Superior temporal gyrus (tissue), 1 donor: ENCODE data around the gene LRRC61.

Source experiments
- DNase-seq: peaks from one replicate; pipeline ENCODE4 v3.0.0-alpha.2; 2016; ENCODE audit errors: extremely low spot score

Gene LRRC61

GRCh38 chr7:150370612-150371071 is 47.5 kb downstream of the LRRC61 start:
- no peak for DNase-seq

- DNase-seq = no peak
These were observed 48.2 kb downstream of the LRRC61 start for GRCh38 chr7:150371131-150371995.

DNA sequence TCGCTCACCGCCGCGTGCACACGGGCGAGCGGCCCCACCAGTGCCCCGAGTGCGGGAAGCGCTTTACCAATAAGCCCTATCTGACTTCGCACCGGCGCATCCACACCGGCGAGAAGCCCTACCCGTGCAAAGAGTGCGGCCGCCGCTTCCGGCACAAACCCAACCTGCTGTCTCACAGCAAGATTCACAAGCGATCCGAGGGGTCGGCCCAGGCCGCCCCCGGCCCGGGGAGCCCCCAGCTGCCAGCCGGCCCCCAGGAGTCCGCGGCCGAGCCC is 48.8 kb downstream of the LRRC61 start:
- DNase-seq = no peak

DNA sequence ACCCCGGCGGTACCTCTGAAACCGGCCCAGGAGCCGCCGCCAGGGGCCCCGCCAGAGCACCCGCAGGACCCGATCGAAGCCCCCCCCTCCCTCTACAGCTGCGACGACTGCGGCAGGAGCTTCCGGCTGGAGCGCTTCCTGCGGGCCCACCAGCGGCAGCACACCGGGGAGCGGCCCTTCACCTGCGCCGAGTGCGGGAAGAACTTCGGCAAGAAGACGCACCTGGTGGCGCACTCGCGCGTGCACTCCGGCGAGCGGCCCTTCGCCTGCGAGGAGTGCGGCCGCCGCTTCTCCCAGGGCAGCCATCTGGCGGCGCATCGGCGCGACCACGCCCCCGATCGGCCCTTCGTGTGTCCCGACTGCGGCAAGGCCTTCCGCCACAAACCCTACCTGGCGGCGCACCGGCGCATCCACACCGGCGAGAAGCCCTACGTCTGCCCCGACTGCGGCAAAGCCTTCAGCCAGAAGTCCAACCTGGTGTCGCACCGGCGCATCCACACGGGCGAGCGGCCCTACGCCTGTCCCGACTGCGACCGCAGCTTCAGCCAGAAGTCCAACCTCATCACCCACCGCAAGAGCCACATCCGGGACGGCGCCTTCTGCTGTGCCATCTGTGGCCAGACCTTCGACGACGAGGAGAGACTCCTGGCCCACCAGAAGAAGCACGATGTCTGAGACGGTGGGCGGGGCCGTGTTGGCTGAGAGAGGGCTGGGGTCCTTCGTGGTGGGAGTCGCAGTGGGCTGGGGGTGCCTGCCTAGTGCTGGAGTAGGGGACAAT is 49.3 kb downstream of the LRRC61 start:
- no peak for DNase-seq

DNA sequence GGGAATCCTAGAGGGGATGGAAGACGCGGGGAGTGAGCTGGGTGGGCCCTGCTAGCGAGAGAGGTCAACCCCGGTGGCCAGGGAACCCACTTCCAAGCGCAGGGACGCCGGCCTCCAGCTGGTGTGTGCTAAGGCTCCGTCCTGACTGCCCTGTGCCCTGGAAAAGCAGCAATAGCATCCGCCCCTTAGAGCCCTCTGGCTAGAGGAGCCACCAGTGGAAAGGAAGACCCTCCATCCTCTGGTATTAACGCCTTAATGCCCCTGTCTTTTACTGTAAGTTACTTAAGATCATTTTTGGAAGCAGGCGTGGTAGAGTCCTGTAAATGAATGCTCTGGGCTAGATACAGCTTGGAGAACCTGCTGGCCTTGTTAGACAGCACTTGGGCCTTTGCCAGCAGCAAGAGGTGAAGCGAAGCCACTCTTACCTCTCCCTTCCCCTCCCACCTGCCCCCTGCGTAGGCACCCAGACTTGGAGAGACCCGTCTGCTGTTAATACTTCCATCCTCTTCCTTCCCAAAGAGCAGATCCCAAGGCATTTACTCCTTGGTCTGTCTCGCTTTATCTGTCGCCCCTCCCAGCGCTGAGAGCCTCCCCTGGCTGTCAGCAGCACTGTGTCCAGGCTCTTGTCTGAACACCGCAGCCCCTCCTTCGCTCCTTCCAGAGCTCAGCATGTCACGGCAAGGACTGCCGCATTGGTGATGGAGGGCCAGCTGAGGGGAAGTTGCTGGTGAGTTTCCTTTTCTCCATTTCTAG is 50.1 kb downstream of the LRRC61 start:
- no peak for DNase-seq

DNA sequence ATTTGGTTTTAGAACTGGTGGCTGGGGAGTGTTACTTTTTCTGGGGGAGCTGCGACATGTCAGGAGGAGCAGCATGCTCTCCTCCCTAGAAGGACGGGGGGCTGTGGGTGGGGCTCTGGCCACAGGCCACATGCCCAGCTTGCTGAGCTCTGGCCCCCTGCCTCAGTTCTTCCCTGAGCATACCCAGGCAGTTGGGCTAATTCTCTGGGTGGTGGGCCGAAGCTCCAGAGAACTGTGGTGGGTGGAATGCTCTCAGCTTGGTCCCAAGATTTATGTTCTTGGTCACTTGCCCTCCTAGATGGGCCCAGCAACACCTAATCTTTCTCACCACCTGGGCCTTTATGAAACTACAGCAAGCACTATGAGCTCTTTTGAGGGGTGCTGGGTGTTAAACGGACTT is 50.9 kb downstream of the LRRC61 start:
- DNase-seq = no peak

DNA sequence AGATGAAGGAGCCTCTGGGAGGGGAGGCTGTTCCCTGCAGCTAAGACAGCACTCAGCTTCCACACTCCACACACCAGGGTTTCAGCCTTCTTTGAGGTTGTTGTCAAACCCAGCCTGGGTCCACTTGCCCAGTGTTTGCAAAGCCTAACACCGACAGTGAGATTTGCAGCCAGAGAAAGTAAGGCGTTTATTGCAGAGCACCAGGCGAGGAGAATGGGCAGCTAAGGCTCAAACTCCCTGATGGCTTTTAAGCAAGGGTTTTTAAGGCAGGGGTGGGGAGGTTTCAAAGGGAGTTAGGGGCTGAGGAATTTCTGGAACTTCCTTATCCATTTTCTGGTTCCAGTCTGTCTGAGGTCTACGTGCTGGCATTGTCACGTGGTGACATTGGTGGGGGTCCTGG is 51.3 kb downstream of the LRRC61 start:
- DNase-seq = no peak

DNA sequence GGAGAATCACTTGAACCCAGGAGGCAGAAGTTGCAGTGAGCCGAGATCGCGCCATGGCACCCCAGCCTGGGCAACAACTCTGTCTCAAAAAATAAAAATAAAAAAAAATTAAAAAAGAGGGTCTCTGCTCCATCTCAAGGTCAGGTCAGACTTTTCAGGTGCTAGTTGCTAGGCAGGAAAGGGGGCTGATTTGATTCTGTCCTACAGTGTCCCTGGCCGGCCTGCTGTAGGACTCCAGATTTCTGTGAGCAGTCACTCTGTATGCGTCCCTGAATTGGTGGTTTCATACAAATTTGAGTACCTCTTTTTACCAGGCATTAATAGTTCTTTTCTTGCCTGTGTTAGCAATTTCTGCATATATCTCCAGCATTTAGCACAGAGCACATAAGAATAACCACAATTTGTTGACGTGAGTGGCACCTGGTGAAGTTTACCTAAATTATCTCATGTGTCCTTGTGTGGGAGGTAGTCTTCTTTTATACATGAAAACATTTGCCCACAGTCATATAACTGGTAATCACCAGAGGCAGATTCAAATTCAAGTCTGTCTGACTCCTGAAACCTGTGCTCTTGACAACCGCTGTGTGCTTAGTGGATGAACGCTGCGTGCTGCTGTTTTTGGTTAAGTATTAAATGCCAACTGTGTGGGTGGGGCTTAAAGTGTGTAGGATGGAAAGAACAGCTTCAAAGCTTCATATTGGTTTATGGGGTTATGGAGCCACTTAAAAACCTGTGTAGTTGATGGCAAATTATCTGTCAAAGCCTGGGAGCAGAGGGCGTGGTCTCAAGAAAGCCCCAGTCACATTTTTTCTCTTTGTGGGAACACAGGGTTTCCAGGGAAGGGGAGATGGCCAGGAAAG is 52.7 kb downstream of the LRRC61 start:
- DNase-seq = no peak

- DNase-seq = no peak
These were observed 53.4 kb downstream of the LRRC61 start for GRCh38 chr7:150376560-150376959.

GRCh38 chr7:150377196-150377595 is 54.0 kb downstream of the LRRC61 start:
- DNase-seq = no peak

DNA sequence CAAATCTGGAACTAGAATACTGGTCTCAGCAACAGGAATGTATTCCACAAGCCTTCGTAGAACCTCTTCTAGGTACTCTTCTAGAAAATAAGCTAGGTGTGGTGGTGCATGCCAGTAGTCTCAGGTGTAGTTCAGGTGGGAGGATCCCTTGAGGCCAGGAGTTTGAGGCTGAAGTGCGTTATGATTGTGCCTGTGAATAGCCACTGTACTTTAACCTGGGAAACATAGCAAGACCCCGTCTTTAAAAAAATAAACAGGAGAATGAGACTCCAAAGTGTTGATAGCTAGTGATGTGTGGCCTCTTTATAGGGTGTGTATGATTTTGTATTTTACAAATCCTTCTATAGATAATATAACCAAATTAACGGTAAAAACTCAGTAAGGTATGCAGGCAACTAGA is 54.5 kb downstream of the LRRC61 start:
- no peak for DNase-seq

- peak; percentile 61 for DNase-seq
These were observed 55.1 kb downstream of the LRRC61 start for GRCh38 chr7:150378115-150378852.

DNA sequence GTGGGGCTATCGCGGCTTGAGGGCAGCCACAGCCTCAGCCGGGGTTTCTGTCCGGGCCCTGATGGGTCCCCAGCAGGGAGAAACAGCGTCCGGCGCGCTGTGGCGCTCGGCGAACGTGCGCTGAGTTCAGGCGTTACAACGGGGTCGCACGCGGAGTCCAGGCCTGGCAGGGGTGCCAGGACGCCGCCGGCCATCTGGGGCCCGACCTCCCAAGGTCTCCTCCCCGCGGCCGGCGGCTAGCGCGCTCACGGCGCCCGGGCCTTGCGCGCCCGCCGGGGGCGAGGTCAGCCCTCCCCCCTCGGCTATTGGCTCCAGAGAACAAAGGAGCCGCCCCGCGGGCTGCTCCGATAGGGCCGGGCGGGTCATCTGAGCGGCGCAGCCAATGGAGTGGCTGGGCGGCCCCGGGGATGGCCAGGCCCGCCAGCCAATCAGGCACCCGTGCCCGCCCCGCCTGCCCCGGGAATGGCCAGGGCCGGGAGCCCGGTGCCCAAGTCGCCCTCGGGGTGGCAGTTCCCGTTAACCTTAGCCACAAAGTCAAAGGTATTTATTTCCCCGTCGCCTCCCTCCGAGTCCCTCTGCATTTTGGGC is 55.8 kb downstream of the LRRC61 start, which contains the start of gene ZNF775:
Gene ZNF775 (plus strand): TSS at position 478 of the 588 bp plus-strand sequence. CDS start 9,141 bp downstream, outside the sequence.
- DNase-seq = peak; percentile 95

DNA sequence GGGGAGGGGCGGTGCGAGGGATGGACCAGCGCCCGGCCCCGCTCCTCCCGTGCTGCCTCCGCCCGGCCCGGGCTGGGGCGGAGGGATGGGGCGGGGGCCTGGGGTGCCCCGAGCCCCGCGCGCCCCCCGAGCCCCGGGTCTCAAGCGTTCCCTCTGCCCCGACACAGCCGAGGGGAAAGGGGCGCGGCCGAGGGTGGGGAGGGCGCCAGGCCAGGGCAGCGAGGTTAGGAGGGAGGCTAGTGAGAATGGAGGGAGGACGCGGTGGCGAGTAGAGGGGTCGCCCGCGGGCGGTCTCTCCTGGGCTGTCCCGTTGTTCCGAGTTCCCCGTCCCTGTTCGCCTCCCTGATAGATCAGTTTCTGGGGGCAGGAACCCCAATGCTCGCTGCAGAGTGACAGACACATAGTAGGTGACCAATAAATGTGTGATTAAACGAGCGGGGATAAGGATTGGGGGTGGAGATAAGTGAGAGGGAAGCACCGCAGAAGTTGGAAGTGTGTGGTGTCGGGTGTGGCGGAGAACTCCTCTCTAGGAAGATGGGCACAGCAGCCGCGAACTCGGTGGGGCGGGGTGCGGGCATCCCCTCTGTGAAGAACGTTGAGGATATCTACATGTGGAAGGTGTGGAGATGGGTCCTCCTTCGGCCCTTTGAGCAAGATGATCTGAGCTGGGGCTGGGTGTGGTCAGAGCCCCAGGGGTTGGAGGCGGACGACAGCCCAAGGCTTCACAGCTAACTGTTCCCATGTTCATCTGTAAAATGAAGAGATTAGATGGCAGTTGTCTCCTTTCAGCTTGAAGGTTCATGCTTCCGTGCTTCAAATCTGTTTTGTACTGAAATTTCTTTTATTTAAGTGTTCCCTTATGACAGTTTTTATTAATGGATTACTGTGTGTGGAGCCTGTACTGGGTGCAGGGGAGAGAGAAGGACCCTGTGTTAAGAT is 56.6 kb downstream of the LRRC61 start:
- peak; percentile 48 for DNase-seq

GRCh38 chr7:150380463-150380862 is 57.3 kb downstream of the LRRC61 start:
- no peak for DNase-seq

GRCh38 chr7:150381096-150381495 is 57.9 kb downstream of the LRRC61 start:
- no peak for DNase-seq

DNA sequence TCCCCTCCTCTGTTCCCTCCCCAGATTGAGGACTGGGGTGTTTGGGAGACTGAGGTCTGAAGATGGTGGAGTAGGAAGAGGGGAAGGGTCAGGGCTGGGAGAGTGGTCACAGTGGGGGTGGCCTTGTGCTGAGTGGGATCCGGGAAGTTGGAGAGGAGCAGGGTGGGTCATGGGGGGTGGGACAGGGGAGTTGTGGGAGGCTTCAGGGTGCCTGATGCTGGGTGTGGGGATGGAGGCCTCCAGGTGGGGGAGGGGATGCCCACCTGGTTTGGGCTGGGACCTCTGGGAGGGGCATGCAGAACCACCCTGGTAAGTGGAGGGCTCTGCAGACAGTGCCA is 58.6 kb downstream of the LRRC61 start:
- DNase-seq = no peak

- peak; percentile 71 for DNase-seq
These were observed 59.1 kb downstream of the LRRC61 start for GRCh38 chr7:150382123-150382843.

GRCh38 chr7:150382844-150383225 is 59.7 kb downstream of the LRRC61 start:
- DNase-seq = no peak
